Neuronal stem cell (in vitro differentiated cells): ENCODE results near the gene TRAF1.

Experiments used
- DNase-seq: peaks from one replicate; pipeline ENCODE4 v3.0.0-alpha.2; 2013; ENCODE audit warnings: low spot score
- H2AFZ ChIP-seq: one replicate; pipeline ENCODE4 v1.6.1; 2013; ENCODE audit warnings: mild to moderate bottlenecking, low read length, inconsistent platforms
- H2AK5ac ChIP-seq: 2 replicates; pipeline ENCODE4 v1.6.1; 2013; ENCODE audit warnings: low read depth, mild to moderate bottlenecking, inconsistent platforms, low read length, moderate library complexity, mixed read lengths
- H2BK120ac ChIP-seq: 2 replicates; pipeline ENCODE4 v1.6.1; 2013; ENCODE audit warnings: low read depth, mild to moderate bottlenecking, inconsistent platforms, low read length, moderate library complexity, mixed read lengths
- H2BK12ac ChIP-seq: one replicate; pipeline ENCODE4 v1.6.1; 2013; ENCODE audit warnings: low read length, inconsistent platforms
- H2BK15ac ChIP-seq: 2 replicates; pipeline ENCODE4 v1.6.1; 2013; ENCODE audit warnings: mild to moderate bottlenecking, low read length, inconsistent platforms, mixed read lengths
- H2BK5ac ChIP-seq: one replicate; pipeline ENCODE4 v1.6.1; 2013; ENCODE audit warnings: inconsistent platforms, mild to moderate bottlenecking, low read length, moderate library complexity
- H3K14ac ChIP-seq: one replicate; pipeline ENCODE4 v1.6.1; 2013; ENCODE audit warnings: low read length, inconsistent platforms
- H3K18ac ChIP-seq: 2 replicates; pipeline ENCODE4 v1.6.1; 2013; ENCODE audit warnings: low read length, inconsistent platforms
- H3K23ac ChIP-seq: 2 replicates; pipeline ENCODE4 v1.6.1; 2013; ENCODE audit warnings: low read depth, mild to moderate bottlenecking, mixed read lengths, low read length, inconsistent platforms; ENCODE audit not compliant: poor library complexity
- H3K27ac ChIP-seq: replicated peaks from 3 replicates; pipeline ENCODE4 v1.5.1; 2013; ENCODE audit warnings: low read length, inconsistent platforms
- H3K27me3 ChIP-seq, 3 experiments: 2 replicates each; pipeline ENCODE4 v1.6.1; 2013; ENCODE audit warnings: low read length in 3 of 3, mild to moderate bottlenecking in 2 of 3, inconsistent platforms in 1 of 3, low read depth in 1 of 3, mixed read lengths in 1 of 3, moderate library complexity in 1 of 3; ENCODE audit not compliant: control insufficient read depth in 3 of 3, insufficient read depth in 3 of 3
- H3K36me3 ChIP-seq, 2 donors: replicated peaks in 1 of 2; 2 replicates each; pipeline ENCODE4 v1.6.1; 2013; ENCODE audit warnings: low read length in 2 of 2; ENCODE audit not compliant: control insufficient read depth in 2 of 2, insufficient read depth in 2 of 2
- H3K4ac ChIP-seq: 2 replicates; pipeline ENCODE4 v1.6.1; 2013; ENCODE audit warnings: inconsistent platforms, mild to moderate bottlenecking, low read length, moderate library complexity
- H3K4me1 ChIP-seq, 2 donors: 1 replicate in 1 of 2; 2 replicates in 1 of 2; pipeline ENCODE4 v1.6.1; 2013; ENCODE audit warnings: low read length in 2 of 2, low read depth in 1 of 2; ENCODE audit not compliant: control insufficient read depth in 2 of 2, insufficient read depth in 1 of 2
- H3K4me2 ChIP-seq: one replicate; pipeline ENCODE4 v1.6.1; 2013; ENCODE audit warnings: mild to moderate bottlenecking, low read length, inconsistent platforms; ENCODE audit not compliant: insufficient read depth, poor library complexity, severe bottlenecking
- H3K4me3 ChIP-seq, 2 donors: 2 replicates each; pipeline ENCODE4 v1.5.1; 2013; ENCODE audit warnings: low read length in 2 of 2, mild to moderate bottlenecking in 2 of 2, inconsistent platforms in 1 of 2, moderate library complexity in 1 of 2
- H3K79me1 ChIP-seq: one replicate; pipeline ENCODE4 v1.6.1; 2013; ENCODE audit warnings: low read depth, mild to moderate bottlenecking, inconsistent platforms, low read length, moderate library complexity
- H3K9ac ChIP-seq: one replicate; pipeline ENCODE4 v1.6.1; 2013; ENCODE audit warnings: mild to moderate bottlenecking, low read depth, low read length, inconsistent platforms; ENCODE audit not compliant: poor library complexity
- H3K9me3 ChIP-seq, 2 donors: replicated peaks in 1 of 2; 2 replicates each; pipeline versions ENCODE3 to v1.6.1; 2013; ENCODE audit warnings: low read length in 2 of 2, mild to moderate bottlenecking in 2 of 2, inconsistent platforms in 1 of 2, low read depth in 1 of 2, mixed read lengths in 1 of 2, moderate library complexity in 1 of 2; ENCODE audit not compliant: control insufficient read depth in 2 of 2, insufficient read depth in 1 of 2
- H4K8ac ChIP-seq: one replicate; pipeline ENCODE4 v1.6.1; 2013; ENCODE audit warnings: low read depth, mild to moderate bottlenecking, inconsistent platforms, low read length, moderate library complexity
- H4K91ac ChIP-seq: one replicate; pipeline ENCODE4 v1.6.1; 2013; ENCODE audit warnings: low read length, low read depth, mild to moderate bottlenecking, inconsistent platforms; ENCODE audit not compliant: poor library complexity
- WGBS, 2 donors: extraction: QIAGEN DNeasy Blood & Tissue Kit; methylation state at CpG; one replicate each; pipeline ENCODE4 v1.1.7; 2013; ENCODE audit warnings: missing lambda C conversion rate in 2 of 2, mixed read lengths in 1 of 2; ENCODE audit not compliant: insufficient read length in 2 of 2, insufficient replicate concordance in 1 of 2; ENCODE audit errors: extremely low coverage in 2 of 2; 5-methylcytosine and 5-hydroxymethylcytosine counted together

The TRAF1 gene

DNA sequence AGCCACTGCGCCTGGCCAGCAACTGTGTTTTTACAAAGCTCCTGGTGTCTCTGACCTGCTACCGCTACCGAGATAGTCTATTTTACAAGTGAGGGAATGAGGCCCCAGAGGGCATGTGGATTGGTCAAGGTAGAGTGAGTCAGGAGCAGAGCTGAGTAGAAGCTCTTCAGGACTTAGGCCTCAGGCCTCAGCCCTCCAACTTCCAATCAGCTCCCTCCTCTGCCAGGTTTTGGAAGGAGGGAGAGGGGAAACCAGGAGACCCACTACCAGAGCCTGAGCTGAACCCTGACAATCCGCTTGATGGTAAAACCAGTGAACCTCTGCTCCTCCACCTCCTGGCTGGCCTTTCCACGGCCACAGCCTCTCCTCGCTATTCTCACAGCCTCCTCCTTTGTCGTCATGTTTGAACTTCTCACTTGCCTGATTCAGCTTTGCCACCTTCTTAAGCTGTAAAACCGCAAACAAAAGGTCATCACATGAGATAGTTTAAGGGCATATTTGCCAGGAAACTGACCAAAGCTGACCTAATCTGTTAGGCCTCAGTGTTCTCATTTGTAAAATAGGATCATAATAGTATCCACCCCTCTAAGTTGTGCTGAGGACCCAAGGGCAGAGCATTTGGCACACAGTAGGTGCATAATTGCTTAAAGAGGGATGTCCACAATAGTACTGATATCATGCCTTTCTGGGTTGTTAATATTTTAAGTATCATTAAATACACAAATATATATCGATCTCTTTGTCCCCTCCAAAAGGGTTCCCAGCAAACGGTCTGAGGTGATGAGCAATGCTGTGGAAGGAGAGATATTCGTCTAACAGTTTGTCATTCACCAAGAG lies 1.7 kb downstream of the TRAF1 start:
- no peaks in the 10 kb centered on the region for H3K79me1 ChIP-seq

GRCh38 chr9:120923620-120924328 lies 2.8 kb downstream of the TRAF1 start:
- no CpG with 5 or more reads among the region's 11 CpGs for WGBS, 2 donors

More for the DNA sequence above, 1.7 kb downstream of the TRAF1 start:
- Histone ChIP-seq H2AK5ac (no peak overlapping the region), H3K27me3 (peaks cover 0 to 24% (median 0%) of the 10 kb centered on the region in 3 experiments), H3K14ac (no peak overlapping the region), H3K9me3 (no peaks in the 10 kb centered on the region), H2BK5ac (no peak overlapping the region), H2AFZ (no peak overlapping the region), H3K4me3 (no peak overlapping the region), H3K4me1 (peaks cover 15 to 19% of the 10 kb centered on the region in 2 donors), H4K8ac (no peak overlapping the region), H3K36me3 (no peaks in the 10 kb centered on the region), H4K91ac (no peak overlapping the region), H3K27ac (no peak overlapping the region), H3K9ac (no peak overlapping the region), H3K23ac (no peak overlapping the region), H2BK12ac (no peak overlapping the region), H3K18ac (no peak overlapping the region), H2BK120ac (no peak overlapping the region), H3K4ac (no peak overlapping the region), H3K4me2 (no peak overlapping the region), H2BK15ac (no peak overlapping the region)
- no CpG with 5 or more reads among the region's 11 CpGs for WGBS, 2 donors
- DNase-seq, result no peak

GRCh38 chr9:120922404-120923195 lies 4.0 kb downstream of the TRAF1 start:
- Histone ChIP-seq H3K27me3 (peaks cover 0 to 5% (median 0%) of the 10 kb centered on the region in 3 experiments), H4K91ac (no peak overlapping the region), H3K18ac (no peak overlapping the region), H2AFZ (no peak overlapping the region), H2BK5ac (no peak overlapping the region), H2BK120ac (no peak overlapping the region), H3K4me1 (peaks cover 12 to 25% of the 10 kb centered on the region in 2 donors), H2BK15ac (no peak overlapping the region), H3K4me2 (no peak overlapping the region), H3K27ac (no peak overlapping the region), H3K23ac (no peak overlapping the region), H3K9me3 (no peaks in the 10 kb centered on the region), H3K9ac (no peak overlapping the region), H3K36me3 (no peaks in the 10 kb centered on the region), H2BK12ac (no peak overlapping the region), H3K14ac (no peak overlapping the region), H2AK5ac (no peak overlapping the region), H3K4me3 (no peak overlapping the region), H4K8ac (no peak overlapping the region), H3K79me1 (no peaks in the 10 kb centered on the region), H3K4ac (no peak overlapping the region)
- no peak for DNase-seq
- WGBS, 2 donors, result no CpG with 5 or more reads among the region's 7 CpGs

More at GRCh38 chr9:120923620-120924328, 2.8 kb downstream of the TRAF1 start:
- H3K79me1 ChIP-seq, result no peaks in the 10 kb centered on the region
- H3K4me3 ChIP-seq, result no peak overlapping the region
- no peak overlapping the region for H3K23ac ChIP-seq
- no peak for DNase-seq
- H3K18ac ChIP-seq, result no peak overlapping the region
- peaks cover 0 to 16% (median 0%) of the 10 kb centered on the region in 3 experiments for H3K27me3 ChIP-seq
- no peak overlapping the region for H2AK5ac ChIP-seq
- peaks cover 14 to 25% of the 10 kb centered on the region in 2 donors for H3K4me1 ChIP-seq
- no peak overlapping the region for H2BK5ac ChIP-seq
- no peak overlapping the region for H2AFZ ChIP-seq
- no peak overlapping the region for H2BK15ac ChIP-seq
- H4K91ac ChIP-seq, result no peak overlapping the region
- H3K4me2 ChIP-seq, result no peak overlapping the region
- no peak overlapping the region for H3K14ac ChIP-seq
- no peak overlapping the region for H3K9ac ChIP-seq
- no peaks in the 10 kb centered on the region for H3K36me3 ChIP-seq
- H4K8ac ChIP-seq, result no peak overlapping the region
- H3K4ac ChIP-seq, result no peak overlapping the region
- no peaks in the 10 kb centered on the region for H3K9me3 ChIP-seq
- H2BK120ac ChIP-seq, result no peak overlapping the region
- H3K27ac ChIP-seq, result no peak overlapping the region
- H2BK12ac ChIP-seq, result no peak overlapping the region
